Karpas-422 (cell line): ENCODE results near the gene CLMN. TPM values are rescaled to one million over a fixed set of nuclear protein-coding genes. Genes with fewer than 3 reads are reported as not detected.

Source experiments
- DNase-seq: peaks from one replicate; pipeline ENCODE4 v3.0.0-alpha.2; 2015
- H2AFZ ChIP-seq: fragments of 200-600 bp; sonication (generic); 2 replicates; pipeline ENCODE4 v1.6.1; 2014; ENCODE audit warnings: antibody characterized with exemption, low read length, mixed read lengths
- H3K27ac ChIP-seq: fragments of 200-600 bp; sonication (generic); 2 replicates; pipeline ENCODE4 v1.5.1; 2014; ENCODE audit warnings: mild to moderate bottlenecking, low read length, moderate library complexity
- H3K27me3 ChIP-seq: fragments of 200-600 bp; sonication (generic); 2 replicates; pipeline ENCODE4 v1.6.1; 2014; ENCODE audit warnings: low read length, mixed read lengths
- H3K36me3 ChIP-seq: fragments of 200-600 bp; sonication (generic); 2 replicates; pipeline ENCODE4 v1.6.1; 2014; ENCODE audit warnings: low read length, mixed read lengths; ENCODE audit not compliant: insufficient read depth
- H3K4me1 ChIP-seq: fragments of 200-600 bp; sonication (generic); 2 replicates; pipeline ENCODE4 v1.6.1; 2014; ENCODE audit warnings: mild to moderate bottlenecking, low read length, mixed read lengths
- H3K4me2 ChIP-seq: fragments of 200-600 bp; sonication (generic); 2 replicates; pipeline ENCODE4 v1.6.1; 2014; ENCODE audit warnings: low read length, low read depth, mild to moderate bottlenecking; ENCODE audit not compliant: poor library complexity, severe bottlenecking
- H3K4me3 ChIP-seq: fragments of 200-600 bp; sonication (generic); 2 replicates; pipeline ENCODE4 v1.5.1; 2014; ENCODE audit warnings: mild to moderate bottlenecking, antibody characterized with exemption, low read length, mixed read lengths
- H3K79me2 ChIP-seq: fragments of 200-600 bp; sonication (generic); 2 replicates; pipeline ENCODE4 v1.6.1; 2014; ENCODE audit warnings: mild to moderate bottlenecking, low read length, mixed read lengths
- H3K9ac ChIP-seq: fragments of 200-600 bp; sonication (generic); 2 replicates; pipeline ENCODE4 v1.6.0; 2014; ENCODE audit warnings: low read length
- H3K9me2 ChIP-seq: fragments of 200-600 bp; sonication (generic), shearing (Covaris generic); replicated peaks from 2 replicates; pipeline ENCODE4 v1.6.0; 2014; ENCODE audit warnings: mild to moderate bottlenecking, low read length, moderate library complexity; ENCODE audit not compliant: insufficient read depth
- H3K9me3 ChIP-seq: fragments of 300-700, 200-600 bp; sonication (generic); 2 replicates; pipeline ENCODE4 v1.6.1; 2014; ENCODE audit warnings: low read length, mixed read lengths
- H4K20me1 ChIP-seq: fragments of 200-600 bp; sonication (generic); 2 replicates; pipeline ENCODE4 v1.6.1; 2014; ENCODE audit warnings: mild to moderate bottlenecking, antibody characterized with exemption, low read length, low read depth; ENCODE audit not compliant: insufficient read depth
- total RNA-seq: library from RNA; depleted of rRNA; stranded (reverse); fragments of >200 nt; shearing (Covaris generic); gene quantifications from 2 replicates; pipeline ENCODE4 v1.2.3, GENCODE V29; 2014; ENCODE audit warnings: low replicate concordance

The CLMN gene
- total RNA-seq, 1 experiment from 2014 or later, result 56.1 TPM

DNA sequence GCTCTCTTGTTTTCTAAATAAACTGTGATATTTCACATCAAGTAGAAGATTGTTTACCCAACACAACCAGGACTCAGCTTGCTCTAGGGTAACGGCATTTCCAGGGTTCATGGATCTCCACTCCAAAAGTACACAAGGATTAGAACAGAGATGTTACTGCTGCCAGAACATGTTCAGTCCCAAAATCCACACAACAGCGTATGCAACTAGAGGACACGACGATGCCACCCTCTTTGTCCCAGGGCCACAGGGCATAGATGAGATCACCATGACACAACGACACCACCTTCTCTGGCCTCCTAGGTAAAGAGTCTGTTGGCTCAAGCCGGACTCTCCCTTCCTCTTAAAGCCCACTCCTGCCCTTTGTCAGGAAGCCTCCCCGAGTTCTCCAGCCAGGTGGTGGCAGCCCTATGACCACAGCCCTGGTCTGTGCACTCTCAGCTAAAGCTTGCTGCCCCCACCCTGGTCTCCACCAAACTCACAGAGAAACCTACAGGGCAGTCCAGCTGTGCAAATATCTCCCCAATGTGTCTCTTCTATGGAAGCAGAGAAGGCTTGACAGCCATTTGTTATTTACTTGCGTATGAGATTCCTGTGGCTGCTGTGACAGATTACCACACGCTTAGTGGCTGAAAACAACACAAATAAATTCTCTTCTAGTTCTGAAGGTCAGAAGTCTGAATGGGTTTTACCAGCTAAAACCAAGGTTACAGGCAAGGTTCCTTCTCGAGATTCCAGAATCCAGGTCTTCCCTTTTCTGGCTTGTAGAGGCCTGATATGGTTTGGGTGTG, 10.3 kb downstream of the CLMN start:
- Histone ChIP-seq H3K27ac (peak overlapping the region; percentile 39), H3K9me2 (no peaks in the 10 kb centered on the region), H3K4me1 (peaks cover 97% of the 10 kb centered on the region), H3K4me3 (no peak overlapping the region), H3K4me2 (no peak overlapping the region), H3K36me3 (peaks cover 11% of the 10 kb centered on the region; the same call in 1 of the 2 replicates), H2AFZ (no peak overlapping the region), H3K79me2 (peaks cover 84% of the 10 kb centered on the region), H4K20me1 (no peaks in the 10 kb centered on the region), H3K27me3 (no peaks in the 10 kb centered on the region), H3K9ac (no peak overlapping the region), H3K9me3 (no peaks in the 10 kb centered on the region)
- DNase-seq, result no peak

GRCh38 chr14:95308073-95308472, 11.6 kb downstream of the CLMN start:
- peak overlapping the region; percentile 83 for H3K4me2 ChIP-seq
- peaks cover 97% of the 10 kb centered on the region for H3K4me1 ChIP-seq
- no peak for DNase-seq
- H3K27me3 ChIP-seq, result no peaks in the 10 kb centered on the region
- no peaks in the 10 kb centered on the region for H3K9me3 ChIP-seq
- peak overlapping the region; percentile 98 for H3K27ac ChIP-seq
- H3K4me3 ChIP-seq, result no peak overlapping the region
- peaks cover 11% of the 10 kb centered on the region; the same call in 1 of the 2 replicates for H3K36me3 ChIP-seq
- peak overlapping the region; percentile 74; the same call in 1 of the 2 replicates for H3K9ac ChIP-seq
- H3K79me2 ChIP-seq, result peaks cover 82% of the 10 kb centered on the region
- H3K9me2 ChIP-seq, result no peaks in the 10 kb centered on the region
- H4K20me1 ChIP-seq, result no peaks in the 10 kb centered on the region
- H2AFZ ChIP-seq, result no peak overlapping the region

DNA sequence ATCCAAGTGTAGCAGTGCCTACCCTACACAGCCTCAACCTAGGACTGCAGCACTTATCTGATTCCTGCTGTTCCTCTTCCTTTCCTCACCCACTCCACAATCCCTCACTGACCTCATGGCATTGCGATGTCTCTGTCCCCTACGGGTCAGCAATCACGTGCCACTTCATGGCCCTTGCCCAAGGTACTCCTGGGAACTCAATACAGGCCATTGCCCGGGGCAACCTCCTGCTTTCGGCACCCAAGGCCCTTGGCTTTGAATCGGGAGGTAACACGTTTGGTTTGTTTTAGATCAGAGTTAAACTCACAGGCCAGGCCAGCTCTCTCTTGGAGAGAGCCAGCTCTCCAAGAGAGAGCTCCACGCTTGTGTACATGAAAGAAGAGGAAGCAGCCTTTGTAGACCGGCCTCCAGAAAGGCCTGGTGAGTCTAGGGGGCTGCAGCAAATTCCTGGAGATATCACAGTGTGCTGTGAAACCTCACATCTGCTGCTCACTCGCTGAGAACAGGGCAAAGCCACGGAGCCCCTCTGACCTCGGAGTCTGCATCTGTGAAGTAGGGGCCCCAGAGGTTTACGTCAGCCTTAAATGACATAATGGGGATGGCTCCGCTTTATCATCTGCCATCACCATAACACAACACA, 12.2 kb downstream of the CLMN start:
- H3K9me3 ChIP-seq, result no peaks in the 10 kb centered on the region
- no peak overlapping the region for H2AFZ ChIP-seq
- H3K4me3 ChIP-seq, result no peak overlapping the region
- no peaks in the 10 kb centered on the region for H3K27me3 ChIP-seq
- no peaks in the 10 kb centered on the region for H4K20me1 ChIP-seq
- peak overlapping the region; percentile 83 for H3K4me2 ChIP-seq
- H3K4me1 ChIP-seq, result peaks cover 97% of the 10 kb centered on the region
- H3K36me3 ChIP-seq, result peaks cover 9% of the 10 kb centered on the region; the same call in 1 of the 2 replicates
- peaks cover 76% of the 10 kb centered on the region for H3K79me2 ChIP-seq
- H3K9me2 ChIP-seq, result no peaks in the 10 kb centered on the region
- no peak for DNase-seq
- peak overlapping the region; percentile 98 for H3K27ac ChIP-seq
- H3K9ac ChIP-seq, result peak overlapping the region; percentile 74

DNA sequence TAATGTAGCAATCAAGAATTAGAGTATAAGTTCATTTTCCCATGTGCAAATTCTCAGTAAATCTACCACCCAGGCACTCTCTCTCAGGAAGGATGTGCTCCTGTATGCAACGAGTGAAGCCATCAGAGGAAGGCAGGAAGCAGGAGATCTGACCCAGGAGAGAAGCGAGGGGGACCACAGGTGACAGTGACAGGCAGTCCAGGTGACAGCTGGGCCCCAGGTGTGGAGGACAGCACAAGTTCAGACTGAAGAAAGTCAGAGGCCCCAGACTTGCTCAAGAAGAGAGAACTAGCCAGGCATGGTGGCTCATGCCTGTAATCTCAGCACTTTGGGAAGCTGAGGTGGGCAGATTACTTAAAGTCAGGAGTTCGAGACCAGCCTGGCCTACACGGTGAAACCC, 13.8 kb downstream of the CLMN start:
- Histone ChIP-seq H3K79me2 (peaks cover 70% of the 10 kb centered on the region), H3K9me3 (no peaks in the 10 kb centered on the region), H3K27me3 (no peaks in the 10 kb centered on the region), H3K9me2 (no peaks in the 10 kb centered on the region), H4K20me1 (no peaks in the 10 kb centered on the region), H3K4me3 (no peak overlapping the region), H3K36me3 (peaks cover 7% of the 10 kb centered on the region; the same call in 1 of the 2 replicates), H3K27ac (peak overlapping the region; percentile 98), H3K9ac (peak overlapping the region; percentile 74), H3K4me1 (peaks cover 97% of the 10 kb centered on the region), H2AFZ (no peak overlapping the region), H3K4me2 (peak overlapping the region; percentile 83)
- DNase-seq, result peak; percentile 70

DNA sequence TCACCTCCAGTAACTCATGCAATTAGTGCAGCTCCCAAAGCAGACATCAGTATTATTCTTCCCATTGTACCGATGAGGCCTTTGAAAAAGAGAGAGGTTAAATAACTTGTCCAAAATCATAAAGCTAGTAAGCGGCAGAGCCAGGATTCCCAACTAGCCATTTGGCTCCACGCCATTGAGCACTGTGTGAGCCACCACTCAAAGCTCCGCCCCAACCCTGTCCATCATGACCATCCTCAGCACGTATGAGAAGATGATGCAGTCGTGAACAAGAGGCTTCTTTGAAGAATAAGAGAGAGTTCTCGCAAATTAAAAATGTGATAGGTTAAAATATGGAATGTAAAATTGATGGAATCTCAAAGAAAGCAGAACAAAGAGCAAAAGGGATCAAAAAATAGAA, 14.6 kb downstream of the CLMN start:
- peak overlapping the region; percentile 74 for H3K9ac ChIP-seq
- H4K20me1 ChIP-seq, result no peaks in the 10 kb centered on the region
- peak overlapping the region; percentile 83 for H3K4me2 ChIP-seq
- no peaks in the 10 kb centered on the region for H3K27me3 ChIP-seq
- no peaks in the 10 kb centered on the region for H3K9me2 ChIP-seq
- no peaks in the 10 kb centered on the region for H3K9me3 ChIP-seq
- no peak overlapping the region for H2AFZ ChIP-seq
- peaks cover 70% of the 10 kb centered on the region for H3K79me2 ChIP-seq
- H3K4me1 ChIP-seq, result peaks cover 98% of the 10 kb centered on the region
- peak overlapping the region; percentile 98 for H3K27ac ChIP-seq
- peaks cover under 1% of the 10 kb centered on the region; the same call in 1 of the 2 replicates for H3K36me3 ChIP-seq
- peak; percentile 81 for DNase-seq
- peak overlapping the region; percentile 58 for H3K4me3 ChIP-seq

GRCh38 chr14:95304342-95304741, 15.4 kb downstream of the CLMN start:
- H3K27me3 ChIP-seq, result no peaks in the 10 kb centered on the region
- no peaks in the 10 kb centered on the region for H3K36me3 ChIP-seq
- H3K27ac ChIP-seq, result peak overlapping the region; percentile 98
- H3K4me3 ChIP-seq, result peak overlapping the region; percentile 58
- H3K9ac ChIP-seq, result peak overlapping the region; percentile 74
- H3K4me2 ChIP-seq, result peak overlapping the region; percentile 83
- H3K4me1 ChIP-seq, result peaks cover 100% of the 10 kb centered on the region
- peak; percentile 69 for DNase-seq
- H3K79me2 ChIP-seq, result peaks cover 68% of the 10 kb centered on the region
- no peaks in the 10 kb centered on the region for H3K9me3 ChIP-seq
- no peaks in the 10 kb centered on the region for H4K20me1 ChIP-seq
- no peaks in the 10 kb centered on the region for H3K9me2 ChIP-seq
- H2AFZ ChIP-seq, result no peak overlapping the region

DNA sequence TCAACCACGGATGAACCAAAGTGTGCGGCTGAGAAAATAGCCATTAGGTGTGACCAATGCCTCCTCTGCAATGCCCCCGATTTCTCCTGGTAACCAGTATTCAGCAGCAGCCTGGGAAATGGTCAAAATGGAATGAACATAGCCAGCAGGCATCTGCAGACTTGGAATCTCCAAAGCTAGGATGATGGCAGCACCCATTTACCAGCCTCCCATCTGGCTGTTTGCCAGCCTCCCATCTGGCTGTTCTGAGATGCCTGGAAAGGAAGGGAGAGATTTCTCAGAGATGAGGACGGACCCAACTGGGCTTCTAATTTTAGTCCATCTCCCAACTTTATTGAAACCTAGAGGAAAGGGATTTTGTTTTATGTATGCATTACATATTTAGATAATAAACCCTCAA, 16.2 kb downstream of the CLMN start:
- Histone ChIP-seq H3K4me2 (peak overlapping the region; percentile 83), H3K9me3 (no peaks in the 10 kb centered on the region), H3K36me3 (no peaks in the 10 kb centered on the region), H3K9ac (peak overlapping the region; percentile 74), H3K27me3 (no peaks in the 10 kb centered on the region), H2AFZ (no peak overlapping the region), H3K4me1 (peaks cover 100% of the 10 kb centered on the region), H3K9me2 (no peaks in the 10 kb centered on the region), H3K4me3 (peak overlapping the region; percentile 58), H3K79me2 (peaks cover 60% of the 10 kb centered on the region), H3K27ac (peak overlapping the region; percentile 98), H4K20me1 (no peaks in the 10 kb centered on the region)
- no peak for DNase-seq
